HFFc6 (cell line): ENCODE data around the gene OR2C1. TPM values are rescaled to one million over a fixed set of nuclear protein-coding genes. Genes with fewer than 3 reads are reported as not detected.

ENCODE experiments used
- DNase-seq: peaks from one replicate; pipeline ENCODE4 v3.0.0-alpha.2; 2018
- H3K27ac Mint-ChIP-seq: 2 replicates; pipeline ENCODE4 v1.8.0; 2020; ENCODE audit warnings: mild to moderate bottlenecking, mixed read lengths
- H3K27me3 Mint-ChIP-seq: 2 replicates; pipeline ENCODE4 v1.8.0; 2021; ENCODE audit warnings: mild to moderate bottlenecking, moderate library complexity, mixed read lengths; ENCODE audit not compliant: insufficient read depth
- H3K36me3 Mint-ChIP-seq: 2 replicates; pipeline ENCODE4 v1.8.0; 2021; ENCODE audit warnings: low read depth, mixed read lengths
- H3K4me1 Mint-ChIP-seq: 2 replicates; pipeline ENCODE4 v1.8.0; 2020; ENCODE audit warnings: low read depth, mixed read lengths
- H3K4me3 Mint-ChIP-seq: 2 replicates; pipeline ENCODE4 v1.8.0; 2020; ENCODE audit warnings: mild to moderate bottlenecking, moderate library complexity, mixed read lengths
- H3K9me3 Mint-ChIP-seq: 2 replicates; pipeline ENCODE4 v1.8.0; 2020; ENCODE audit warnings: mild to moderate bottlenecking, mixed read lengths
- total RNA-seq, 6 experiments: library from RNA; stranded (reverse); fragmentation: NEBNext Ultra II Directional; extraction: Animal tissue kit (Norgen Biotek cat#: 25700); gene quantifications; 2 replicates in 1 of 6; 3 replicates in 5 of 6; pipeline ENCODE4 v1.2.3, GENCODE V29; 2021
- TF ChIP-seq, protein P1 (sequence below): fragments of 200-600 bp; sonication (generic); IDR thresholded peaks from 2 replicates; pipeline ENCODE4 v1.5.0; 2021; ENCODE audit warnings: antibody characterized with exemption, mild to moderate bottlenecking

OR2C1 gene
- total RNA-seq, 6 experiments from 2014 or later = not detected

DNA sequence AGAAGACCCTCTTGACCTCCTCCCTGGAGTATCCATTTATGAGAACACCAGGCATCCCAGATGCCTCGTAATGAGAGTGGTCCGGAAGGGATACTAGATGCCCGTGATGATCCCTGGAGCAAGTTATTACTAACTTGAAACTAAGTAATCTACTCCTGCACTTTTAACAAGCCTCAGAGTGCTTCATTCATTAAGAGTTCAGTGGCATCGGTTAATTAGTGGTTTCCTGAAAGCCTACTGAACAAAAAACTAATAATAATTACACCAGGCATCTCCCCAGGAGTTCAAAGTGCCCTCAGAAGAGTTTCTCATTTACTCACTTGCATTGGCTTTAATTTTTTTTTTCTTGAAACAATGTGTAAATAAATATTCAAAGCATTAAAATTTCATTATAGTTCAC, 28.2 kb upstream of the OR2C1 start:
- peaks cover 5% of the 10 kb centered on the region; the same call in 1 of the 2 replicates for H3K36me3 Mint-ChIP-seq
- H3K27ac Mint-ChIP-seq = no peak overlapping the region
- H3K4me1 Mint-ChIP-seq = no peaks in the 10 kb centered on the region
- H3K9me3 Mint-ChIP-seq = peaks cover 9% of the 10 kb centered on the region
- no peaks in the 10 kb centered on the region; the same call in 1 of the 2 replicates for H3K27me3 Mint-ChIP-seq
- H3K4me3 Mint-ChIP-seq = no peak overlapping the region
- DNase-seq = no peak
- TF ChIP-seq, protein P1, sequence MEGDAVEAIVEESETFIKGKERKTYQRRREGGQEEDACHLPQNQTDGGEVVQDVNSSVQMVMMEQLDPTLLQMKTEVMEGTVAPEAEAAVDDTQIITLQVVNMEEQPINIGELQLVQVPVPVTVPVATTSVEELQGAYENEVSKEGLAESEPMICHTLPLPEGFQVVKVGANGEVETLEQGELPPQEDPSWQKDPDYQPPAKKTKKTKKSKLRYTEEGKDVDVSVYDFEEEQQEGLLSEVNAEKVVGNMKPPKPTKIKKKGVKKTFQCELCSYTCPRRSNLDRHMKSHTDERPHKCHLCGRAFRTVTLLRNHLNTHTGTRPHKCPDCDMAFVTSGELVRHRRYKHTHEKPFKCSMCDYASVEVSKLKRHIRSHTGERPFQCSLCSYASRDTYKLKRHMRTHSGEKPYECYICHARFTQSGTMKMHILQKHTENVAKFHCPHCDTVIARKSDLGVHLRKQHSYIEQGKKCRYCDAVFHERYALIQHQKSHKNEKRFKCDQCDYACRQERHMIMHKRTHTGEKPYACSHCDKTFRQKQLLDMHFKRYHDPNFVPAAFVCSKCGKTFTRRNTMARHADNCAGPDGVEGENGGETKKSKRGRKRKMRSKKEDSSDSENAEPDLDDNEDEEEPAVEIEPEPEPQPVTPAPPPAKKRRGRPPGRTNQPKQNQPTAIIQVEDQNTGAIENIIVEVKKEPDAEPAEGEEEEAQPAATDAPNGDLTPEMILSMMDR = no peak

DNA sequence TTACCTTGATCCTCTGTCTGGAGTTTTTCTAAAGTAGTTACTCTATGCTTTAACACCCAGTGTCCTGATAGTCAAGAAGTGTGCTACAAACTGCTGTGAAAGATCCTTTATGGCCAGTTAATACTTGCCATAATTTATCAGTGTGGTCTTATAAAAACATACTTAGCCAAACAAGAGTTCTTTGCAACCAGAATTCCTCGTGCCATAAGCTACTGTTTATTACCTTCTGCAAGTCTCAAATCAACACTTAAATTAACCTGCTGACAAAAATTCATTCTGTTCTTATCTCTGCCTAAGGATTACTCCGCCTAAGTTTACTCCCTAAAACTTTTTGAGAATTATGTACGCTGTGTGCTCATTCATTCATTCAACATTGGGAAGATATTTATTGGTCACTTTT, 27.6 kb upstream of the OR2C1 start:
- Mint-ChIP-seq H3K27me3 (no peaks in the 10 kb centered on the region; the same call in 1 of the 2 replicates), H3K4me3 (no peak overlapping the region), H3K36me3 (peaks cover 5% of the 10 kb centered on the region; the same call in 1 of the 2 replicates)

DNA sequence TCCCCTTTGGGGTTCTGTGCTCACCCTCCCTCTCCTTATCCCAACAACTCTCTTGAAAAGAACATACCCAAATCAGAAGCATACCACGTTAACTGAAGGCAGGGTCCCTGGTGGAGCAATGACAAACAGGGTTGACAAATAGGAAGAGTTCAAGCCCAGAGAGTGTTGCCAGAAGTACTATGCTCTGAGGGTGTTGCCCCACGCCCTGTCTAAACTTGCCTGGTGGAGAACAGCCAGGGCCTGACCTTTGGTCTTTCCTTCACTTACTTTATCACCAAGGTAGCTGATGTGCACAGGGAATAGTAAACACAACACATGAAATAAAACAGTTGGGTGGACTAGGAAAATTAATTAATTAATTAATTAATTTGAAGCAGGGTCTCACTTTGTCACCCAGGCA, 27.0 kb upstream of the OR2C1 start:
- H3K9me3 Mint-ChIP-seq = peaks cover 4% of the 10 kb centered on the region; the same call in 1 of the 2 replicates
- H3K4me1 Mint-ChIP-seq = no peaks in the 10 kb centered on the region
- no peak overlapping the region for H3K27ac Mint-ChIP-seq
- no peak overlapping the region for H3K4me3 Mint-ChIP-seq
- H3K27me3 Mint-ChIP-seq = no peaks in the 10 kb centered on the region; the same call in 1 of the 2 replicates
- DNase-seq = no peak
- H3K36me3 Mint-ChIP-seq = peaks cover 6% of the 10 kb centered on the region
- TF ChIP-seq, protein P1 = no peak

More for the DNA sequence above, 27.6 kb upstream of the OR2C1 start:
- no peak for DNase-seq
- H3K27ac Mint-ChIP-seq = no peak overlapping the region
- H3K9me3 Mint-ChIP-seq = peaks cover 3% of the 10 kb centered on the region
- TF ChIP-seq, protein P1 = no peak
- no peaks in the 10 kb centered on the region for H3K4me1 Mint-ChIP-seq

DNA sequence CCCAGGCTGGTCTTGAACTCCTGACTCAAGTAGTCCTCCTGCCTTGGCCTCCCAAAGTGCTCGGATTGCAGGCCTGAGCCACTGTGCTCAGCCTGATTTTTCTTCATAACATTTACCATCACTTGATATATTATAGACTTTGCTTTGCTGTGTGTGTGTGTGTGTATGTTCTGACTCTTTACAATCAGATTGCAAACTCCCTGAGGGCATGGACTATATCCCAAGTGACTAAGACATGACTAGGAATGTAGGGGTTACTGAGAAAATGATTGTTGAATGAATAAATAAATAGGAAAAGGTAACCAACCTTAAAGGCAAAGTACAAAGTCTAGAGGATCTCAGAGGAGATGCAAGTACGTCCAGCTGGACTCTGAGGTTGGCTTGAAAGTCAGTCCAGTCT, 9.6 kb upstream of the OR2C1 start:
- peaks cover 15% of the 10 kb centered on the region for H3K27me3 Mint-ChIP-seq
- H3K27ac Mint-ChIP-seq = no peak overlapping the region
- TF ChIP-seq, protein P1 = no peak
- H3K4me1 Mint-ChIP-seq = no peaks in the 10 kb centered on the region
- H3K9me3 Mint-ChIP-seq = no peaks in the 10 kb centered on the region
- no peak for DNase-seq
- no peak overlapping the region for H3K4me3 Mint-ChIP-seq
- no peaks in the 10 kb centered on the region for H3K36me3 Mint-ChIP-seq

DNA sequence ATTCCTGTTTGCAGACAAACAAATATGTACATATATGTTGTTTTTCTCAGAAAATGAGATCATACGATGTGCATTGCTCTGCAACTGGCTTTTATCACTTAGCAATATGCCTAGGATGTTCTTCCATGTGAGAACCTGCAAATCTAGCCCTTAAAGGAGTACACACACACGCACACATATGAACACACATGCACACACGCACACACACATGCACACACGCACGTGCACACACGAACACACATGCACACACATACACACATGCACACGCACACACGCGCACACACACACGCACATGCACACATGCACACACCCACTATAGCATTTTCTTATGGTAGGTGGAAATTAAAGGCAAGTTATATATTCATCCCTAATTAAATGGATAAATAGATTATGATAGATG, 8.1 kb upstream of the OR2C1 start:
- Mint-ChIP-seq H3K36me3 (no peaks in the 10 kb centered on the region), H3K27me3 (peaks cover 13% of the 10 kb centered on the region), H3K9me3 (no peaks in the 10 kb centered on the region), H3K4me1 (no peaks in the 10 kb centered on the region), H3K4me3 (no peak overlapping the region), H3K27ac (no peak overlapping the region)
- TF ChIP-seq, protein P1 = no peak
- no peak for DNase-seq
